Measurements from ENCODE around the gene HARBI1. TPM values are rescaled to one million over a fixed set of nuclear protein-coding genes. Genes with fewer than 3 reads are reported as not detected.
A peak's percentile ranks its signal among the peaks of the same experiment; 100 is the strongest.

HARBI1 gene
- total and polyA plus RNA-seq, 2 donors (not counting 3 experiments of a cell fraction or from before 2014, with no cell fraction given), result 2.7 to 4.7 TPM

DNA sequence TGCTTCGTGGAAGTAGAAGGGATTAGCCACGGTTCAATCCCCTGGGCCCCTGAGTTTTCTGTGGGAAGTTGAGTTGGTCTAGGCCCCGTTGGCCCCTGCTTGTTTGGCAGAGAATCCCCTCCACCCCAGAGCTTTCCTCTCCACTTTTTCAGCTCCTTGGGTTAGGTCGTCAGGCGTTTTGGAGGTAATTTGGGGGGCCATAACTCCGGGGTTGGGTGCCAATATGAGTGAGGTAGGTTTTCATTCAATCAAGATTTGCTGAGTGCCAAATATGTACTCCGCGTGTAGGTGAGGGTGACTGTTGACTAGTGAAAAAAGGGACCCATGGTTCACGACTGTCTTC, 916 bp upstream of the HARBI1 start:
- peak overlapping the region; percentile 27 to 97 (median 86) for H3K4me3 ChIP-seq (replicated peaks in 1 of 3; ENCODE audit: insufficient read depth in 1 of 3, low read depth in 1 of 3, low read length in 3 of 3)
- intact Hi-C loops (cut with micrococcal nuclease) (loop anchor here (1.0 to 2.0 kb wide), 5 partner anchors 24 to 237 kb away; partner anchors contain the start of genes AMBRA1 and MDK), dilution Hi-C loops (cut with MboI; ENCODE audit: extremely low pct_ligation_motif_present, low sequenced_read_pairs) (no loop called here)
- H3K9me3 ChIP-seq (replicated peaks; ENCODE audit: control insufficient read depth, insufficient read depth, low read length), result no peaks in the 10 kb centered on the region
- no peak for DNase-seq (ENCODE audit: low read depth, low spot score)
- H3K4me2 ChIP-seq (ENCODE audit: insufficient read depth, low read length), result peak overlapping the region; percentile 81
- H4K20me1 ChIP-seq (replicated peaks; ENCODE audit: control insufficient read depth, extremely low read depth, insufficient read depth, low read length), result no peaks in the 10 kb centered on the region
- peak overlapping the region; percentile 55 for H2AFZ ChIP-seq (ENCODE audit: low read depth, low read length)
- H3K79me2 ChIP-seq (ENCODE audit: control insufficient read depth, insufficient read depth, low read length), result peaks cover 19% of the 10 kb centered on the region
- FAIRE-seq, result no peak
- peak overlapping the region; percentile 96 for H3K27ac ChIP-seq (ENCODE audit: insufficient read depth, low read depth, low read length)
- ChIA-PET CTCF (interaction anchor here (0.6 to 3.5 kb wide), 15 partner anchors 9 to 235 kb away, joined by 3 to 27 read pairs (median 6); partner anchors contain the start of gene AMBRA1), POLR2A (interaction anchor here (1.1 kb wide), 1 partner anchor 32 kb away, joined by 3 read pairs; no protein-coding TSS in a partner anchor)
- H3K9ac ChIP-seq (replicated peaks; ENCODE audit: extremely low read depth, insufficient read depth, low read length), result peak overlapping the region; percentile 95
- no peaks in the 10 kb centered on the region for H3K27me3 ChIP-seq (ENCODE audit: control insufficient read depth in 2 of 2, insufficient read depth in 2 of 2, low read length in 2 of 2)
- BruUV-seq (replicated peaks), result no TSS peak
- no peaks in the 10 kb centered on the region for H3K36me3 ChIP-seq (ENCODE audit: control insufficient read depth in 2 of 2, extremely low read depth in 1 of 2, insufficient read depth in 2 of 2, low read length in 2 of 2)
- H3K4me1 ChIP-seq (ENCODE audit: control insufficient read depth, extremely low read depth, insufficient read depth, low read length), result peaks cover 19% of the 10 kb centered on the region
- no peaks in the 10 kb centered on the region for H3K9me1 ChIP-seq (replicated peaks; ENCODE audit: control insufficient read depth, extremely low read depth, insufficient read depth, low read length)
- no peak for TF ChIP-seq POLR2A (IDR thresholded peaks at IDR 0.05; ENCODE audit: low read depth, low read length)
- no peak for TF ChIP-seq EZH2 (IDR thresholded peaks at IDR 0.05; ENCODE audit: borderline replicate concordance, low read depth, low read length, severe bottlenecking)
- TF ChIP-seq JUN (IDR thresholded peaks at IDR 0.05; ENCODE audit: borderline replicate concordance, insufficient read depth, insufficient read length, low read depth), result no peak
- TF ChIP-seq MAX (IDR thresholded peaks at IDR 0.05; ENCODE audit: insufficient read depth, insufficient read length), result no peak
- peak in 1 of 2 donors; percentile 2 for TF ChIP-seq CTCF (IDR thresholded peaks at IDR 0.05; ENCODE audit: extremely low read depth in 1 of 2, insufficient read depth in 1 of 2, low read depth in 1 of 2, low read length in 2 of 2)
- no peak for TF ChIP-seq FOS (IDR thresholded peaks at IDR 0.05; ENCODE audit: borderline replicate concordance, insufficient read depth, low read length)
- no peak for TF ChIP-seq MYC (IDR thresholded peaks at IDR 0.05; ENCODE audit: low read depth, low read length)
- TF ChIP-seq POLR2AphosphoS5 (IDR thresholded peaks at IDR 0.05; ENCODE audit: insufficient read depth, low read depth, low read length), result peak; percentile 24
- no peak for TF ChIP-seq GATA2 (IDR thresholded peaks at IDR 0.05; ENCODE audit: insufficient read depth, insufficient read length, low read depth, low read length)
